HL-60 (cell line): ENCODE data around the gene ATF6.

Experiments
- CTCF ChIP-seq: IDR thresholded peaks from one replicate; pipeline ENCODE4 v1.5.1; 2011; ENCODE audit warnings: low read length, control low read depth, inconsistent platforms; ENCODE audit not compliant: insufficient read depth
- GABPA ChIP-seq: IDR thresholded peaks from 2 replicates; pipeline ENCODE4 v1.6.1; 2012; ENCODE audit warnings: low read depth
- POLR2AphosphoS5 ChIP-seq: IDR thresholded peaks from 2 replicates; pipeline ENCODE4 v1.6.1; 2012; ENCODE audit warnings: low read depth
- REST ChIP-seq: IDR thresholded peaks from 2 replicates; pipeline ENCODE4 v1.6.1; 2012; ENCODE audit warnings: low read depth; ENCODE audit not compliant: insufficient replicate concordance
- SPI1 ChIP-seq: IDR thresholded peaks from 2 replicates; pipeline ENCODE4 v1.6.1; 2012; ENCODE audit warnings: low read depth, mild to moderate bottlenecking, borderline replicate concordance

- TF ChIP-seq CTCF (no peak), POLR2AphosphoS5 (no peak), REST (no peak), SPI1 (no peak), GABPA (no peak)
Observed at GRCh38 chr1:161787355-161787754, 21.2 kb downstream of the ATF6 start.
